Measurements from ENCODE around the gene SLC25A51.

Gene SLC25A51

GRCh38 chr9:37944671-37945481, 40.9 kb upstream of the SLC25A51 start:
- DNase-seq (ENCODE audit: low read depth, low spot score): no peak
- POLR2A ChIA-PET: interaction anchor here (0.7 to 1.3 kb wide), 2 partner anchors 81 to 118 kb away, joined by 3 read pairs; no protein-coding TSS in a partner anchor
- CTCF ChIA-PET: interaction anchor here (1.0 to 1.1 kb wide), 2 partner anchors 40 to 55 kb away, joined by 3 to 4 read pairs; no protein-coding TSS in a partner anchor
- no peak overlapping the region for H3K4me3 ChIP-seq (ENCODE audit: low read depth, low read length)
- no peak for TF ChIP-seq CTCF (IDR thresholded peaks at IDR 0.05; ENCODE audit: insufficient read depth, low read length, missing control alignments)

GRCh38 chr9:37944266-37944650, 40.3 kb upstream of the SLC25A51 start:
- no peak for TF ChIP-seq CTCF (IDR thresholded peaks at IDR 0.05; ENCODE audit: insufficient read depth, low read length, missing control alignments)
- no peak for DNase-seq (ENCODE audit: low read depth, low spot score)
- H3K4me3 ChIP-seq (ENCODE audit: low read depth, low read length): no peak overlapping the region
- POLR2A ChIA-PET: interaction anchor here (1.0 to 1.3 kb wide), 2 partner anchors 8 to 82 kb away, joined by 3 read pairs; no protein-coding TSS in a partner anchor
- CTCF ChIA-PET: interaction anchor here (1.0 to 1.1 kb wide), 2 partner anchors 40 to 55 kb away, joined by 3 to 4 read pairs; no protein-coding TSS in a partner anchor

GRCh38 chr9:37943345-37944265, 39.7 kb upstream of the SLC25A51 start:
- DNase-seq (ENCODE audit: low read depth, low spot score): peak; percentile 77
- TF ChIP-seq CTCF (IDR thresholded peaks at IDR 0.05; ENCODE audit: insufficient read depth, low read length, missing control alignments): no peak
- H3K4me3 ChIP-seq (ENCODE audit: low read depth, low read length): no peak overlapping the region
- ChIA-PET POLR2A (interaction anchor here (0.8 to 1.0 kb wide), 3 partner anchors 9 to 449 kb away, joined by 3 to 4 read pairs (median 3); partner anchors contain the start of gene ALDH1B1), CTCF (interaction anchor here (0.9 to 1.7 kb wide), 7 partner anchors 13 to 143 kb away, joined by 3 to 5 read pairs (median 3); partner anchors contain the start of gene SHB)

- POLR2A ChIA-PET: interaction anchor here (0.8 to 1.0 kb wide), 2 partner anchors 74 to 450 kb away, joined by 3 to 4 read pairs; partner anchors contain the start of gene ALDH1B1
- no peak overlapping the region for H3K4me3 ChIP-seq (ENCODE audit: low read depth, low read length)
- CTCF ChIA-PET: interaction anchor here (0.9 to 1.7 kb wide), 6 partner anchors 14 to 144 kb away, joined by 3 to 5 read pairs (median 3); partner anchors contain the start of gene SHB
- no peak for TF ChIP-seq CTCF (IDR thresholded peaks at IDR 0.05; ENCODE audit: insufficient read depth, low read length, missing control alignments)
- DNase-seq (ENCODE audit: low read depth, low spot score): no peak
Measured at GRCh38 chr9:37942621-37943344, 38.9 kb upstream of the SLC25A51 start.

GRCh38 chr9:37941253-37941652, 37.3 kb upstream of the SLC25A51 start:
- TF ChIP-seq CTCF (IDR thresholded peaks at IDR 0.05; ENCODE audit: insufficient read depth, low read length, missing control alignments): no peak
- H3K4me3 ChIP-seq (ENCODE audit: low read depth, low read length): no peak overlapping the region
- no peak for DNase-seq (ENCODE audit: low read depth, low spot score)
- POLR2A ChIA-PET: no interaction called here
- CTCF ChIA-PET: interaction anchor here (0.7 to 3.3 kb wide), 6 partner anchors 8 to 361 kb away, joined by 3 to 17 read pairs (median 4); no protein-coding TSS in a partner anchor
